Measurements from ENCODE around the gene GRK6.

GRCh38 chr5:177462021-177462670 is 35.7 kb downstream of the GRK6 start:
- no peak for TF ChIP-seq CTCF (IDR thresholded peaks at IDR 0.05)
- no peak for TF ChIP-seq ZFX (IDR thresholded peaks at IDR 0.05; ENCODE audit: borderline replicate concordance)

All from 22Rv1 (cell line).